ENCODE data around the gene MADD.

The MADD gene

GRCh38 chr11:47348131-47348802, 78.3 kb downstream of the MADD start:
- H3K27ac ChIP-seq (ENCODE audit: low read length) = no peak overlapping the region

GRCh38 chr11:47348859-47349258, 78.9 kb downstream of the MADD start:
- H4K20me1 ChIP-seq (ENCODE audit: insufficient read depth, low read length) = no peaks in the 10 kb centered on the region
- peak overlapping the region; percentile 45; the same call in 1 of the 2 replicates for H2AFZ ChIP-seq (ENCODE audit: low read depth, low read length)
- no peaks in the 10 kb centered on the region for H3K27me3 ChIP-seq (ENCODE audit: insufficient read depth, low read length, poor library complexity)
- H3K4me1 ChIP-seq (ENCODE audit: insufficient read depth, low read length) = no peaks in the 10 kb centered on the region
- H3K4me3 ChIP-seq (ENCODE audit: low read depth in 1 of 2, low read length in 2 of 2) = no peak overlapping the region
- H3K9ac ChIP-seq (ENCODE audit: low read depth, low read length) = no peak overlapping the region
- DNase-seq = peak; percentile 51
- H3K27ac ChIP-seq (ENCODE audit: low read length) = no peak overlapping the region
- no peak for TF ChIP-seq EZH2 (IDR thresholded peaks at IDR 0.05; ENCODE audit: borderline replicate concordance, low read depth, low read length, severe bottlenecking)
- TF ChIP-seq CTCF (IDR thresholded peaks at IDR 0.05; ENCODE audit: borderline replicate concordance, extremely low read depth, low read length, poor library complexity, severe bottlenecking) = peak; percentile 63
- H3K4me2 ChIP-seq (ENCODE audit: insufficient read depth, low read length) = no peak overlapping the region
- ATAC-seq (ENCODE audit: insufficient read depth, low read depth) = peak; percentile 80
- no peaks in the 10 kb centered on the region for H3K36me3 ChIP-seq (ENCODE audit: insufficient read depth, low read length)
- H3K9me3 ChIP-seq (ENCODE audit: insufficient read depth, low read length, severe bottlenecking) = no peaks in the 10 kb centered on the region
- no peaks in the 10 kb centered on the region for H3K79me2 ChIP-seq (ENCODE audit: insufficient read depth, low read length)

More at GRCh38 chr11:47348131-47348802, 78.3 kb downstream of the MADD start:
- Histone ChIP-seq H3K79me2 (ENCODE audit: insufficient read depth, low read length) (no peaks in the 10 kb centered on the region), H4K20me1 (ENCODE audit: insufficient read depth, low read length) (no peaks in the 10 kb centered on the region), H3K9ac (ENCODE audit: low read depth, low read length) (no peak overlapping the region), H3K4me3 (ENCODE audit: low read depth in 1 of 2, low read length in 2 of 2) (no peak overlapping the region), H2AFZ (ENCODE audit: low read depth, low read length) (no peak overlapping the region), H3K27me3 (ENCODE audit: insufficient read depth, low read length, poor library complexity) (no peaks in the 10 kb centered on the region), H3K4me2 (ENCODE audit: insufficient read depth, low read length) (no peak overlapping the region), H3K36me3 (ENCODE audit: insufficient read depth, low read length) (no peaks in the 10 kb centered on the region), H3K4me1 (ENCODE audit: insufficient read depth, low read length) (no peaks in the 10 kb centered on the region), H3K9me3 (ENCODE audit: insufficient read depth, low read length, severe bottlenecking) (no peaks in the 10 kb centered on the region)
- DNase-seq (no peak), ATAC-seq (ENCODE audit: insufficient read depth, low read depth) (no peak)
- TF ChIP-seq EZH2 (IDR thresholded peaks at IDR 0.05; ENCODE audit: borderline replicate concordance, low read depth, low read length, severe bottlenecking) (no peak), CTCF (IDR thresholded peaks at IDR 0.05; ENCODE audit: borderline replicate concordance, extremely low read depth, low read length, poor library complexity, severe bottlenecking) (no peak)

GRCh38 chr11:47349521-47350095, 79.7 kb downstream of the MADD start:
- Histone ChIP-seq H2AFZ (ENCODE audit: low read depth, low read length) (no peak overlapping the region), H3K4me3 (ENCODE audit: low read depth in 1 of 2, low read length in 2 of 2) (no peak overlapping the region), H3K9ac (ENCODE audit: low read depth, low read length) (no peak overlapping the region), H3K27ac (ENCODE audit: low read length) (no peak overlapping the region), H3K27me3 (ENCODE audit: insufficient read depth, low read length, poor library complexity) (no peaks in the 10 kb centered on the region), H3K9me3 (ENCODE audit: insufficient read depth, low read length, severe bottlenecking) (no peaks in the 10 kb centered on the region), H3K4me1 (ENCODE audit: insufficient read depth, low read length) (no peaks in the 10 kb centered on the region), H3K79me2 (ENCODE audit: insufficient read depth, low read length) (no peaks in the 10 kb centered on the region), H3K4me2 (ENCODE audit: insufficient read depth, low read length) (no peak overlapping the region), H3K36me3 (ENCODE audit: insufficient read depth, low read length) (no peaks in the 10 kb centered on the region), H4K20me1 (ENCODE audit: insufficient read depth, low read length) (no peaks in the 10 kb centered on the region)
- no peak for TF ChIP-seq EZH2 (IDR thresholded peaks at IDR 0.05; ENCODE audit: borderline replicate concordance, low read depth, low read length, severe bottlenecking)
- TF ChIP-seq CTCF (IDR thresholded peaks at IDR 0.05; ENCODE audit: borderline replicate concordance, extremely low read depth, low read length, poor library complexity, severe bottlenecking) = no peak
- DNase-seq (no peak), ATAC-seq (ENCODE audit: insufficient read depth, low read depth) (no peak)

All from DND-41 (cell line).